NB4 (cell line): ENCODE data around the gene BARX1.

Source experiments
- DNase-seq: peaks from one replicate; pipeline ENCODE4 v3.0.0; 2010; ENCODE audit warnings: low read depth
- H3K4me3 ChIP-seq: one replicate; pipeline ENCODE4 v1.5.1; 2011; ENCODE audit warnings: mild to moderate bottlenecking, low read depth, low read length, moderate library complexity
- CTCF ChIP-seq: IDR thresholded peaks from one replicate; pipeline ENCODE4 v1.5.1; 2012; ENCODE audit warnings: low read depth, low read length
- MAX ChIP-seq: IDR thresholded peaks from 2 replicates; pipeline ENCODE4 v1.6.1; 2011; ENCODE audit warnings: low read depth, low read length
- MYC ChIP-seq: IDR thresholded peaks from 2 replicates; pipeline ENCODE4 v1.6.1; 2011; ENCODE audit warnings: low read depth, low read length
- POLR2A ChIP-seq: IDR thresholded peaks from 2 replicates; pipeline ENCODE4 v1.6.1; 2011; ENCODE audit warnings: mild to moderate bottlenecking; ENCODE audit not compliant: insufficient read length; ENCODE audit errors: extremely low read depth

The BARX1 gene

GRCh38 chr9:93905473-93906133, 49.6 kb downstream of the BARX1 start:
- no peak for TF ChIP-seq MYC
- TF ChIP-seq MAX: no peak
- TF ChIP-seq POLR2A: no peak
- no peak for TF ChIP-seq CTCF
- DNase-seq: no peak
- H3K4me3 ChIP-seq: no peak overlapping the region

GRCh38 chr9:93904649-93905472, 50.3 kb downstream of the BARX1 start:
- no peak overlapping the region for H3K4me3 ChIP-seq
- TF ChIP-seq MAX (no peak), CTCF (no peak), MYC (no peak), POLR2A (no peak)
- DNase-seq: no peak

GRCh38 chr9:93903886-93904648, 51.1 kb downstream of the BARX1 start:
- TF ChIP-seq MAX (no peak), MYC (no peak), POLR2A (no peak), CTCF (no peak)
- no peak overlapping the region for H3K4me3 ChIP-seq
- DNase-seq: no peak

- H3K4me3 ChIP-seq: no peak overlapping the region
- DNase-seq: no peak
- no peak for TF ChIP-seq POLR2A
- TF ChIP-seq MYC: no peak
- no peak for TF ChIP-seq MAX
- TF ChIP-seq CTCF: no peak
Observed at GRCh38 chr9:93902780-93903655, 52.1 kb downstream of the BARX1 start.
